ENCODE data around the gene SLC6A14. TPM values are rescaled to one million over a fixed set of nuclear protein-coding genes. Genes with fewer than 3 reads are reported as not detected.
A peak's percentile ranks its signal among the peaks of the same experiment; 100 is the strongest.

Gene SLC6A14, protein sequence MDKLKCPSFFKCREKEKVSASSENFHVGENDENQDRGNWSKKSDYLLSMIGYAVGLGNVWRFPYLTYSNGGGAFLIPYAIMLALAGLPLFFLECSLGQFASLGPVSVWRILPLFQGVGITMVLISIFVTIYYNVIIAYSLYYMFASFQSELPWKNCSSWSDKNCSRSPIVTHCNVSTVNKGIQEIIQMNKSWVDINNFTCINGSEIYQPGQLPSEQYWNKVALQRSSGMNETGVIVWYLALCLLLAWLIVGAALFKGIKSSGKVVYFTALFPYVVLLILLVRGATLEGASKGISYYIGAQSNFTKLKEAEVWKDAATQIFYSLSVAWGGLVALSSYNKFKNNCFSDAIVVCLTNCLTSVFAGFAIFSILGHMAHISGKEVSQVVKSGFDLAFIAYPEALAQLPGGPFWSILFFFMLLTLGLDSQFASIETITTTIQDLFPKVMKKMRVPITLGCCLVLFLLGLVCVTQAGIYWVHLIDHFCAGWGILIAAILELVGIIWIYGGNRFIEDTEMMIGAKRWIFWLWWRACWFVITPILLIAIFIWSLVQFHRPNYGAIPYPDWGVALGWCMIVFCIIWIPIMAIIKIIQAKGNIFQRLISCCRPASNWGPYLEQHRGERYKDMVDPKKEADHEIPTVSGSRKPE
- total RNA-seq = 11.2 TPM

GRCh38 chrX:116436358-116436816, at the start of gene SLC6A14:
Gene SLC6A14 (plus strand): TSS chrX:116436606. CDS start chrX:116436710, 104 bp downstream.
- no peak for DNase-seq

GRCh38 chrX:116395752-116396151, 40.7 kb upstream of the SLC6A14 start:
- DNase-seq = no peak

- no peak for DNase-seq
Observed at GRCh38 chrX:116399681-116400080, 36.7 kb upstream of the SLC6A14 start.

DNA sequence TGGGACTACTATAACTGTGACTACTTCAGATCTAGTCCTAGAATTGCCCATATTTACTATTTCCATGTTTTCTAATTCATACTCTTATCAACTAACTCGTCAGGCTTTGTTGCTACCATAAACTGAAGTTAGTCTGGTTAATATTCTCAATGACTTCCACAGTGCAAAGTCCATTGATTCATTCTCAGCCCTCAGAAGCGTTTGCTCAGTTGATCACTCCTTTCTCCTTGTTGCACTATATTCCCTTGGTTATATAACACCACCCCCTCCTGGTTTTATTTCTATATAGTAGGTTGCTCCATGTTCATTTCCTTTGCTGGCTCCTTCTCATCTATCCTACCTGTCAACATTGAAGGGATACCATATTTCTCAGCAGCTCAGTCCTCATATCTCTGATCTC, 27.2 kb upstream of the SLC6A14 start:
- DNase-seq = no peak

GRCh38 chrX:116413273-116413672, 23.1 kb upstream of the SLC6A14 start:
- DNase-seq = no peak

- DNase-seq = no peak
Observed at GRCh38 chrX:116417214-116417613, 19.2 kb upstream of the SLC6A14 start.

GRCh38 chrX:116417968-116418367, 18.4 kb upstream of the SLC6A14 start:
- no peak for DNase-seq

DNA sequence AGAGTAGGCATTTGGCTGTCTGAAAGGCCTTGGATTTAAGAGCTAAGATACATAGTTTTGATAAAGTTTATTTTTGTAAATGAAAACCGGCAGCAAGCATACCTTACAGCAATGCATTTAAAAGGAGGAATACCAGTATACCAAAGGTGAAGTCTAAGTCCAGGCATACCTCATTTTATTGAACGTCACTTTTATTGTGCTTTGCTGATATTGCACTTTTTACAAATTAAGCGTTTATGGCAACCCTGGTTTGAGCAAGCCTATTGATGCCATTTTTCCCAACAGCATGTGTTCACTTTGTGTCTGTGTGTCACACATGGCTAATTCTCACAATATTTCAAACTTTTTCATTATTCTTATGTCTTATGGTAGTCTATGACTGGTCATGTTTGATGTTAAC, 8.4 kb upstream of the SLC6A14 start:
- no peak for DNase-seq

- DNase-seq = no peak
Observed at GRCh38 chrX:116435597-116435996, 809 bp upstream of the SLC6A14 start.

DNA sequence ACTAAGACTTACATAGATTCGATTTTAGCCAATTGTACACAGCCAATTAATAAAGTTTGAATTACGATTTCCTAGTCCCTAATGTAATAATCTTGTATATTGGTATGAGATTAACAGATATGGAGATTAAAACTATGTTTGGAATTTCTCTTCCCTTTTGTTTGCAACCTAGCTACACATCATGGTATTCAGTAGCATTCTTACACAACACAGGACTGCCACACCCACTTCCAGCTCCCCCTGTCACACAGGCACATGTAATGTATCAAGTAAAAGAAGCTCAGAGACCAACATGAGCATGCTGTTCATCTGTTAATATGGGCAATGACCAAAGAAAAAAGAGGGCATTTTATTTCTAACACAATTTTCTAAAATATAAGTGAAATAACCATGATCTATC, 12.8 kb downstream of the SLC6A14 start:
- DNase-seq = no peak

GRCh38 chrX:116462822-116463221, 26.4 kb downstream of the SLC6A14 start, which contains the start of gene CT83:
Gene CT83 (minus strand): TSS chrX:116462976. CDS start chrX:116462856, 120 bp downstream.
- DNase-seq = no peak

DNA sequence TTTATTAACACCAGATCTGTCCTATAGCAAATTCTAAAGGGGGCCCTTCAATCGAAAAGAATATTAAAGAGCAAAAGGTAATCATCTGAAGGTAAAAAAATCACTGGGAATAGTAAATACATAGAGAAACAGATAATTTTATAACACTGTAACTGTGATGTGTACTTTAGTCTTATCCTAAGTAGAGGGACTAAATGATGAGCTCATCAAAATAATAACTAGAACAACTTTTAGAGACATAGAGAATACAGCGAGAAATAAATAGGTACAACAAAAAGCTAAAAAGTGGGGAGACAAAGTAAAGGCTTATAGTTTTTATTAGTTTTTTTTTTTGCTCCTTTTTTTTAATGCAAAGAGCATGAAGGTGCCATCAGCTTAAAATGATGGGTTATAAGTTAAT, 43.7 kb downstream of the SLC6A14 start:
- DNase-seq = no peak

DNA sequence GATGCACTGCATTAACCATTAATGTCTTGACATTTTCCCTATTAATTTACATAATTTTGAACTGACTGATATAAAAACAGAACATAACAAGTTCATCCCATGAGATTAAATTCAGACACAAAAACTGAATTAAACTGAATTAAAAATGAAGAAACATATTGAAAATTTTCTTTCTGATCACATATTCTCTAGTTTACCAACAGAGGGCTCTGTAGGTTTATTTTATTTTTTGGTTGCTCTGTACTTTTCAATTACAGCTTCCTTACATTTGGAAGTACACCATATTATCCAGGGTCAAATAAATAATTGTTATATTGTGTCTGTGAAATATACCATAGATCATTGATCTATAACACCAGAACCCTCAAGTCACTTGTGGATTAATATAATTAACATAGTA, 53.7 kb downstream of the SLC6A14 start:
- DNase-seq = no peak

- DNase-seq = peak; percentile 7
Observed at GRCh38 chrX:116493271-116493670, 56.9 kb downstream of the SLC6A14 start.

- no peak for DNase-seq
Observed at GRCh38 chrX:116499780-116500179, 63.4 kb downstream of the SLC6A14 start.

Small RNAs within 50 kb of the gene (small RNA-seq; reads per million reads assigned to genes)
- gene RNU6-154P (ENCODE audit: low replicate concordance) = not detected

Other genes with a start within 250 kb of the SLC6A14 start
- gene CT83, start 26.4 kb downstream of the SLC6A14 start, total RNA-seq = not detected

Data from skin of body (tissue), 3 donors.